NCI-H1694 (cell line): ENCODE measurements around the gene GPAT3.
"Not testable (repeated sequence)": the region's sequence is repeated elsewhere in the genome, so short reads cannot be mapped to it uniquely, and the experiment has no call there.

Experiments used
- DNase-seq: peaks from one replicate; lab custom pipeline; 2025; lab: John Stamatoyannopoulos, UW

The GPAT3 gene

DNA sequence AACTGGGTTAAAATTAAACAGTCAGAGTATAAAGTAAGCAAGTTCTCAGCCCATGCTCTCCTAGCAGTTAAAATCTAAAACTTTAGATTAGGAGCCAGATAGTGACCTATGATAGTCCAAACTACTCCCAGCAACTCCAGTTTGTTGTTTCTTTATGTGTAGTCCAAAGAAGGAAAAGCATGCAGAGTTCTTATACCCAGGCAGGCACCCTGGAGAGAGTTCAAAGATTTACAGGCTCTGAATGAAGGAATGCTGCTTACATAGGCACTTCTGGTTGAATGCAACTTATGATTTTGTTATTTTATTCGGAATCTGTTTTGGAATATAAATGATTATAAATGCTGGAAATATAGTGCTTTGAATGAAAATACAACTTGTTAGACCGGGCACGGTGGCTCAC lies 67.2 kb downstream of the GPAT3 start:
- no peak for DNase-seq

DNA sequence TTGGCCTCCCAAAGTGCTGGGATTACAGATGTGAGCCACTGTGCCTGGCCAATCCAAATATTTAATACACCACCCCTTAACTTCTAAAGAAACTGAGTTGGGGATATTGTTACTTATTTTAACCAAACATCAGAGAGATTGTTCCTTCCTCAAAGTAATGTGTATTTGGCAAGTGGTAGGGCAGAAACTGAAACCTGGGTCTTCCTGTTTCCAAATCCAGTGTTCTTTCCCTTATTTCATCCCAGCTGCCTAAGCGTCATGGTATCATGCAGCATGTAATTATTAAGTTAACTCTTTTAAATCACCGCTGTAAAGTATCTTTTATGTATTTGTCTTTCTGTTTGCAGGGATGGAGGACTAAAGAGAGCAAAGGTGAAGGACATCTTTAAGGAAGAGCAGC lies 68.4 kb downstream of the GPAT3 start:
- no peak for DNase-seq

DNA sequence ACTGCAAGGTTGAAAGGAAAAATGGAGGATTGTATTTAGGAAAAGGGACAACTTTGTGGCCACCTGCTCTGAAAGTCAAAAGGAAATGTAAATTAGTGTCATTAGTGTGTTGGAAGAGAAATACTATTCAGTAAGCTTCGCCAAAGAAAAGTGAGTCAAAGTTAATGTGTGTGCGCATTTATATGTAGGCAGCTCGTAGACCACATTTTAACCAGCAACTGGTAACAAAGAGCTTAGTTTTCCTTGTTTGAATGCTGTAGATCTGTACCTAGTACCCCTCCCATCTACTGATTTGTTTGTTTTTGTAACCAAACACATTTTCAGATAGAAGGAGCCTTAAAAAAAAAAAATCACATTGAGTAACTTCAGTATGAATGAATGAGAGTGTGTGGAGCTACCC lies 69.3 kb downstream of the GPAT3 start:
- no peak for DNase-seq

DNA sequence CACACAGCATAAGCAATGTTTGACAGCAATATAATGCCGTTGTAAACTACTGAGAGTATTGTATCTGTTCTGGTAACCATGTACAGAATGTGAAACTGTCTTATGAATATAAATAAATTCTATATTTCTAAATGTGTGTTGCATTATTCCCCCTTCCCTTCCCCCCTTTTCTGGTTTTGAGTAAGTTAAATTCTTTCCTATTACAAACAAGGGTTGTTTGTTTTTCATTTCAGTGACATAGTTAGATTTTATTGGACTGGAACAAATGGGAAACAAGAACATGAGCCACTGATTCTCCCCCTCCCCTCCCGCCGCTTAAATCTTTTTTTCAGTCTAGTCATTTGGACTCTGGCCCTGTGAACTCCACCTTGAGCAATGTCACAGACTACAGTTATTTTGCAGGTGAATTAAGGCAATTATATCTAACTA lies 69.8 kb downstream of the GPAT3 start:
- DNase-seq, result no peak

DNA sequence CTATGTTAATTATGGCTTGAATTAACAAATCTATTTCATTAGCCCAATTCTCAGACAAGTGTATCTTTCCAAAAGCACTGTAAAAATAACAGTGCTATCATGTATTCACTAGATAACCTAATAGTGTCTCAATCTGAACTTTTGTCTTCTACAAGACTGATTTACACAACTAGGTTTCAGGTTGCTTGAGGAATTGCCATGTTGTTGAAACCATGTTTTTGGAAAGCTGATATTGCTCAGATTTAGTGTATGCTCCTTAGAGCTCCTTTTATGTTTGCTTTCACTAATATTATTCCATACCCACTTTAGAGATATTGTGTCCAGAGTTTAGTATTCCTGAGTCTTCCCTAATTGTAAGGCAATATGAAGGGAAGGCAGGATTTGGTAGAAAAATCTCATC lies 70.6 kb downstream of the GPAT3 start:
- no peak for DNase-seq

DNA sequence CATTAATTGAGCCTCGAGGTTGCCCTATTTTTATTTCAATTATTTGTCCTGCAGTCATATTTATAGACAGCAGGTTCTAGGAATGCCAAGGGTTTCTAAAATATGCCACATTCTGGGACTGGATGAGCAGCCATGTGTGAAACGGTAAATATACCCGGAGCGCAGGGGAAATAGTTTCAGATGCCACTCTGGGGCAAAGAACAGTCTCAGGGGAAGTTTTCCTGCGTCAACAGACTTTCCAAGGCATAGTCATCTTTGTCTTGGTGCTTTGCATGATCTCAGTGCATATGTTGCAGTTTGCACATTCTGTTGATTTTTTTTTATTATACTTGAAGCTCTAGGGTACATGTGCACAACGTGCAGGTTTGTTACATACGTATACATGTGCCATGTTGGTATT lies 71.0 kb downstream of the GPAT3 start:
- no peak for DNase-seq

DNA sequence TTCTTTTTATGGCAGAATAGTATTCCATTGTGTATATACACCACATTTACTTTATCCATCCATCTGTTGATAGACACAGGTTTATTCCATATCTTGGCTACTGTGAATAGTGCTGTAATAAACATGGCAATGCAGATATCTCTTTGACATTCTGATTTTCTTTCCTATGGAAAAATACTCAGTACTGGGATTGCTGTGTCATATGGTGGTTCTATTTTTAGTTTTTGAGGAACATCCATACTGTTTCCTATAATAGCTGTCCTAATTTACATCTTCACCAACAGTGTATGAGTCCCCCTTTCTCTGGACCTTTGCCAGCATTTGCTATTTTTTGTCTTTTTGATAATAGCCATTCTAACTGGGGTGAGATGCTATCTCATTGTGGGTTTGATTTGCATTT lies 73.5 kb downstream of the GPAT3 start:
- no peak for DNase-seq

DNA sequence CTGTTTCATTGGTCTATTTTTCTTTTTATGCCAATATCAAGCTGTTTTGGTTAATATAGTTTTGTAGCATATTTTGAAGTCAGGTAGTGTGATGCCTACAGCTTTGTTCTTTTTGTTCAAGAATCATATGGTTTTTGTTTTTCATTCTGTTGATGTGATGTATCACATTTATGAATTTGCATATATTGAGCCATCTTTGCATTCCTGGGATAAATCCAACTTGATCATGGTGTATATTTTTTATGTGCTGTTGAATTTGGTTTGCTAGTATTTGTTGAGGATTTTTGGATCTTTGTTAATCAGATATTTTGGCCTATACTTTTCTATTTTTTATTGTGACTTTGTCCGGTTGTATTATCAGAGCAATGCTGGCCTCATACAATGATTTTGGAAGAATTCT lies 74.8 kb downstream of the GPAT3 start:
- DNase-seq, result no peak

DNA sequence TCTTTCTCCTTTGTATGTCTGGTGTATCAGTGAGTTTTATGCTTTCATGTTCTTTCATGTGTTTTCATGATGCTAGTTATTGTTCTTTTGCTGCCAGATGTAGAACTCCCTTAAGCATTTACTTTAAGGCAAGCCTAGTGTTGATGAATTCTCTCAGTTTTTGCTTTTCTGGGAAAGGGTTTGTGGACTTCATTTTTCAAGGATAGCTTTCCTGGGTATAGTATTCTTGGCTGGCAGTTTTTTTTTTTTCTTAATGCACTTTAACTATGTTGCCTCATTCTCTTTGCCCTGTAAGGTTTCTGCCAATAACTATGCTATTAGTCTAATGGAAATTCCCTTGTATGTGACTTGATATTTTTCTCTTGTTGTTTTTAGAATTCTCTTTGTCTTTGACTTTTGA lies 77.1 kb downstream of the GPAT3 start:
- no peak for DNase-seq

DNA sequence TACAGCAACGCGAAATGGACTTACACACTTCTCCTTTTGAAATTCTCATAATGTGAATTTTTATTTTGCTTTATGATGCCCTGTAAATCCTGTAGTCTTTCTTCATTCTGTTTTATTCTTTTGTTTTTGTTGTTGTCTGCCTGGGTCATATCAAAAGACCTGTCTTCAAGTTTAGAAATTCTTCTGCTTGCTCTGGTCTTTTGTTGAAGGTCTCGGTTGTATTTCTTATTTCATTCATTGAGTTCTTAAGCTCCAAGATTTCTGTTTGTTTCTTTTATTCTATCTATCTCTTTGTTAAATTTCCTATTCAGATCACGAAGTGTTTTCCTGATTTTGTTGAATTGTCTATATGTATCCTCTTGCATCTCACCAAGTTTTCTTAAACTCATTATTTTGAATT lies 78.1 kb downstream of the GPAT3 start:
- no peak for DNase-seq

DNA sequence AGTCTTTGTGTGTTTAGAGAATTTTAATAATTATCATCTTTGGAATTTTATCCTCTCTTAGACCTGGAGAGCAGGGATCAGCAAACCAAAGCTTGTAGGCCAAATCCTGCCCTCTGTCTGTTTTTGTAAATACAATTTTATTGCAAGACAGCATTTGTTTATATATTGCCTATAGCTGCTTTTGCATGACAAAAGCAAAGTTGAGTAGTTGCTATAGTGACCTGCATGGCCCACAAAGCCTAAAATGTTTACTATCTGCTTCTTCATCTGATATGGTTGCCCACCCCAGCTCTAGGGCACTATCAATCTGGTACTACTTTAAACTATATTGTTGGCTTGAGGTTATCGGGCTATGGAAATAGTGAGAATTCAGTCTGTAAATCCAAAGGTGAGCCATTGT lies 80.3 kb downstream of the GPAT3 start:
- no peak for DNase-seq

DNA sequence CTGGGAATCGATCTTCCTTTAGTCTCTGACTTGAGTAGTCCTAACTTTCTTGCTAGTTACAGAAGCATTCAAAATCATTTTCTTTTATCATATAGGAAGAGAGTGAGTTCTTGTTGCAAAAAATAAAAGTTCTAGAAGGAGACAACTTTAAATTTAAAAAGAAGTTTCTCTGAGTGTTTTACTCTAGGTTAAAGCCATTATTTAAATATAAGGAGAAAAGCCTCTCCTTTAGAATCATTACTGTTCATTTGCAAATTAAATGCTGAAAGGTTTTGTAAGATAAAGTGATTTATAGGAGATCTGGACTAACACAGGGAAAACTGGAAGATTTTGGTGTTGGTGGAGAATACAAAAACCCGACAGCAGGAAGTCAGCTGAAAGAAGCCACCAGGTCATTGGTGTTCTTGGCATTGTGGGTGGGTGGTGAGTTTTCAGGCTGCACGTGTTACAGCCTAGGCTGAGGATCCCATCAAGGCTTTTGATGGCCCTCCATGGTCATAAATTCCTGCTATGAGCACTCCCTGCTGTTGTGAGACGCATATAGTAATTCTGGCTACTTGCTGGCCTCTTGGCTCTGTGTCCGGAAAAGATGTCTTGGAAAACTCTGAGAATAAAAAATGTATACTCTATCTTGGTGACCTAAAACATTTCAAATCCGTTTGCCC lies 81.6 kb downstream of the GPAT3 start:
- DNase-seq, result no peak

DNA sequence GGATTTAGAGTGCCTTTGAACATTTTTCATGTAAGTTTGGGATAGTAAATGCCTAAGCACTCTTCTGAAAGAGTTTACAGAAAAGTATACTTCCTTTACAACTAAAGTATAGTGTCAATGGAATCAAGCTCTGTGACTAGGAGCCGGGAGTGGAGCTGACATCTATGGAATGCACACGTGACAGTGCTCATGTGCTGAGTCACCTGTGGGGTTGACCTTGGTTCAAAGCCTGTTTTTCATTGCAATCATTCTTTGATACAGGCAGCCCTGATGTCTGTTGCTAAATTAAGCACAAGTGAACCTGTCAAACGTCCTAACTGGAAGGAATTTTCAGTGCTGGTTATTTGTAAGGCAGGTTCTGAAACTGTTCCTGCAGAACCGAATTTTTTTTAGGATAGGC lies 82.5 kb downstream of the GPAT3 start:
- no peak for DNase-seq

DNA sequence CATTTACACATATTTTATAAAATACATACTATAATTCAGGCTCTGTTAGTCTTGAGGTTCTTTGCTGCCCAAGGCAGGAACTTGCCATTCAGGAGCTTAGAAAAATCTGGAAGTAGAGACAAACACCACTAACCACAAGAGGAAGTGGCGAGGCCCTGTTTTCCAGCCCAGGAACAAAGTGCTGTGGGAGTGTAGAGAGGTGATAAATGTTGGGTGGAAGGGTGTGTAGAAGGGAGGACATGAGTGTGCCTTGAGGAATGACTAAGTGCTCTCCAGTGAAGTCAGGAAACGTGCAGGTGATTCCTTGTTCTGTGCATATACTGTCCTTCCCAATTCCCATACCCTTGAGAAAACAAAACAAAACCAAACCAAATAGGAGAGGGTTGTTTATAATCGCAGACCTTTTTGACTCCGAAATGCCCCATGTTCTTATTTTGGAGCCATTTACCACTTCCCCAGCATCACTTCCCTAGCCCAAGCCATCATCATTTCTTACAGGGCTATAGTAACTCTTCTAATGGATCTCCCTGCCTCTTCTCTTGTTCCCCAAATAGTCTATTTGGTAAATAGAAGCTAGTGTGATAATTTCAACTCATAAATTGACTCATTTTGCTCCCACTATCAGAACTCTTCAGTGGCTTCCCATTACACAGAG lies 83.2 kb downstream of the GPAT3 start:
- DNase-seq, result no peak

DNA sequence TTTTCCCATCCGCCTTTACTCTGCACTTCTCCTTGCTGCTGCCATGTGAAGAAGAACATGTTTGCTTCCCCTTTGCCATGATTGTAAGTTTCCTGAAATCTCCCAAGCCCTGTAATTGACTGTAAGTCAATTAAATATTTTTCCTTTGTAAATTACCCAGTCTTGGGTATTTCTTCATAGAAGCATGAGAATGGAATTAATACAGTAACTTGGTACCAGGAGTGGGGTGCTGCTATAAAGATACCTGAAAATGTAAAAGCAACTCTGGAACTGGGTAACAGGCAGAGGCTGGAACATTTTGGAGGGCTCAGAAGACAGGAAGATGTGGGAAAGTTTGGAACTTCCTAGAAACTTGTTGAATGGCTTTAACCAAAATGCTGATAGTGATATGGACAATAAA lies 86.2 kb downstream of the GPAT3 start:
- not testable (repeated sequence) for DNase-seq

DNA sequence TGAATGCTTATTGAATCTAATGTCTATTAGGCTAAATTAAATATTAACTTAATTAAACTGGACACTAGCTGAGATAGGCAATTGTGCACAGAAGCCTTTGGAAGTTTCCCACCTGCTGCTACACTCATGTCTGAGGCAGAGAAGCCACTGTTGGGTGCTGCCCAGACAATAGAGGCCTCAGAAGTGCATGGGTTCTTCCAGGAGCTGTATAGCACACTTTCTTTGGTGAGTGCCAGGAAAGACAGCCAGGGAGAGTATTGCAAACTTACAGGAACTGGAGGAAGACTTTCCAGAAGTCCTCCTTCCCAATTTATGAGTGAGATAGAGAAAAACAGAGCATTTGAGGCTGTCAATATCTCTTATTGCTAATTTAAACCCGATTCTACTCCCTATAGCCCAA lies 89.9 kb downstream of the GPAT3 start:
- DNase-seq, result no peak

DNA sequence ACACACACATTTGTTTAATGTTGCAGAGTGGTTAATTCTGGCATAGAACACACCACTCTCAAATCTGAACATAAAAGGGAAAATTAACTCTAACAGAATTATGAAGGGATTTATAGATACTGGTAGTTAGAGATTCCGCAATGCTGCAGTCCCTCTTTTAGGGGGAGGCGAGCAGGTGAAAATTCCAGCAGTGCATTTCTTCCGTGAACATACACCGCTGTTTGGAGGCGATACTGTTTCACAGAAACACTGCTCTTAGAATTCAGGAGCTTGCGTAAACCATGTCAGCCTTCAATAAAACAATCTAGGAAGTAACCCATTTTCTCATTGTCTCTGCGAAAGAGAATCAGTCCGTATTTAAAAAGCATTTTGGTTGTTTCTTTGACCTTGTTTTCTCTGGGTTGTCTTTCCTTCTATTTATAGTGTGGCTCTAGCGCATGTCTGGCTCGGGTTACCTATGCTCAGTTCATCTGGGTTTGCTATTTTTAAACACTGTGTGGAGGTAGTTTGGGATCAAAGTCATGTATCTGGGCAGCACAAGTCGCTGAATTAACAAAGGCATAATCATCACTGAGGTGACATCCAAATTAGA lies 90.4 kb downstream of the GPAT3 start:
- DNase-seq, result no peak

DNA sequence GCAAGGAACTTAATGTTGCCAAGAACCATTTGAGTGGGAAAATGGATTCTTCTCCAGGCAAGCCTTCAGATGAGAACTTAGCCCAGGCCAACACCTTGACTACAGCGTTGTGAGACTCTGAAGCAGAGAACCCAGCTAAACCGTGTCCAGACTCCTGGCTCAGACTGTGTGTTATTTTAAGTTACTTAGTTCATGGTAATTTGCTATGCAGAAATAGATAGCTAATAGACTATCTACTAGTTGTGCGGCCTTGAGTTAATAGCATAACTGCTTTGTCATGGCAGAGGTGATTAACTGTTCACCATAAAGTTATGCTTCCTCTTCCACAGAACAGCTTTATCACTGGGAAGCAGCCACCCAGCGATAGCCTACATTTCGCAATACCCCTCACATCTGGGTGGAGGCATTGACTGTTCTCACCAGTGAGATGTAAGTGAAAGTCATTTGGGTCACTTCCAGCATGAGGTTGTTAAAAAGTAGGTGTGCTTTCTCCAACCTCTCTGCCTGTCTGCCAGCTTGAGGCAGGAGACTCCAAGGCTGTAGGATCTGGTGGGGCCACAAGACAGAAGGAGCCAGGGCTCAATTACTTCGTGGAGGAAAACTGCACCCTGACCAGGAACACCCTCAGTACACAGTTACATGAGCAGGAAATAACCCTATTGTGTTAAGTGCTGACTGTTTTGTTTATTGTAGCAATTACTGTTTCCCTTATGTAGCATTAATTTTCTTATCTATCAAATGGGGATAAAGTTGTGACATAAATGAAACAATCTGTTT lies 94.2 kb downstream of the GPAT3 start:
- DNase-seq, result no peak

DNA sequence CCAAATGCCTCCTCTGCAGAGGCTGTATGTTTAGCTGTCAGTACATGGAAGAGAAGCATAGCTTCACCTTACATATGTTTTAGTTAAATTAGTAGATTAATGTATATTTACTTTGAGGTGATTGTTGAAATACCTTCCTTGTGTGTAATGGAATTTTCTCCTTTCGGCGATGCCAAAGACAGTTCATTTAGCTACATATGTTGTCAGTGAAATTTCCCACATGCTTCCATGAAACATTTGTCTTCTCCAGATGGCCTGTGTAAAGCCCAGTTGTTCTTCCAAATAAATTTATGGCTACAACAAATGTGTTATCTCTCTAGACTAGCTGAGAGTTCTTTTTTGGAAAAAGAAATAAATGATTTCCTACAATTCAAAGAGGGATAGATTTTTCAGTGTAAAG lies 95.2 kb downstream of the GPAT3 start:
- peak; percentile 1 for DNase-seq

DNA sequence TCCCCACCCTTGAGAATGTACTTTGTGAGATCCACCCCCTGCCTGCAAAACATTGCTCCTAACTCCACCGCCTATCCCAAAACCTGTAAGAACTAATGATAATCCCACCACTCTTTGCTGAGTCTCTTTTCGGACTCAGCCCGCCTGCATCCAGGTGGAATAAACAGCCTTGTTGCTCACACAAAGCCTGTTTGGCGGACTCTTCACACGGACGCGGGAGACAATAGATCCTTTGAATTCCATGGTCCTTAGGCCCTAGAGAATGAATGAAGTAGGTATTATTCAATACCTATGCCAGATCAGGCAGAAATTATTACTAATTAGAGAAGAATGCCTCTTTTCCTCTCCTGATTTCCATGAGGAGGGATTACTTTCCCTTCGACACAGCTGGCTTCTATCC lies 101.0 kb downstream of the GPAT3 start:
- no peak for DNase-seq

DNA sequence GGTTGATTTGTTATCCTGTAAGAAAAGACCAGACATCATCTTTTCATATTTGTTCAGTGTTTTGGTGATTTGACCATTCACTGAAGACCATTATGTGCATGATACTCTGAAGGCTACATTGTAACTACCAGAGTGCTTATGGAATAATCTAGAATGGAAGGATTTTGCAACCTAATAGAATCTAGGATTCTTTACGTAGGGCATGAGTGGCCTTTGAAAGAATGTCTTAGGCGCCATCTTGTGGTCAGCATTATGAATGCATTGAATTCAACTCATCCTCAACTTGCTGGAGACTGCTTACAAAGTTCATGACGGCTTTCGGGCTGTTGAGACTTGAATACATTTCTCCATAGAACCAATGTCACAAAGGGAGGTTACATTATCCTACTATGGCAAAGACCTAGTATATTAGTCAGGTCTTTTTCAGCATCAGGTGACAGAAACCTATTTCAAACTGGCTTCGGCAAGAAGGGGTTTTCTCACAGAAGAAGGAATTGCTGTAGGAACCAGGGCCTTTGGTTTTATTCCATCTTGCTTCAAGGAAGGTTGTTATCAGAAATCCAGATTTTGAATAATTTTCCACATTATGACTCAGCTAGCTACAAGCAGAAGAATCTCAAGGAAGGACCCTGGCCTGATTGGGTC lies 104.1 kb downstream of the GPAT3 start:
- peak; percentile 77 for DNase-seq

DNA sequence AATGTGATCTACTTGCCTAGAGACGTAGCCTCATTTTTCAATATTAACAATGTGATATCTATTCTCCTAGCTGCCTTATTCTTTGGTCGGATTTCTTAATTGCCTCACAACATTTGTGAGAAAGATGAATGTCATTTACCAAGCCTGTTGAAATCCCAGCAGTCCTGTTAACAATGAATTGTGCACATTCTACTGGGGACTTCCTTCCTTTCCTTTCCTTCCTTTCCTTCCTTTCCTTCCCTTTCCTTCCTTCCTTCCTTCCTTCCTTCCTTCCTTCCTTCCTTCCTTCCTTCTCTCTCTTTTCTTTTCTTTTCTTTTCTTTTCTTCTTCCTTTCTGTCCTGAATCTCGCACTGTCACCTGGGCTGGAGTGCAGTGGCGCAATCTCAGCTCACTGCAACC lies 107.1 kb downstream of the GPAT3 start:
- no peak for DNase-seq
